GM10266 (cell line): Measurements from ENCODE around the gene DCAF12L1.

Experiments
- DNase-seq: peaks from one replicate; pipeline ENCODE4 v3.0.0; 2012; ENCODE audit errors: extremely low spot score
- TF ChIP-seq, protein P1 (sequence below): IDR thresholded peaks from 2 replicates; pipeline ENCODE4 v1.5.1; 2012; ENCODE audit warnings: mild to moderate bottlenecking, low read depth; ENCODE audit not compliant: control insufficient read depth, insufficient read depth; ENCODE audit errors: missing control alignments

The DCAF12L1 gene

GRCh38 chrX:126509923-126510322, 42.7 kb downstream of the DCAF12L1 start:
- no peak for DNase-seq
- TF ChIP-seq, protein P1, sequence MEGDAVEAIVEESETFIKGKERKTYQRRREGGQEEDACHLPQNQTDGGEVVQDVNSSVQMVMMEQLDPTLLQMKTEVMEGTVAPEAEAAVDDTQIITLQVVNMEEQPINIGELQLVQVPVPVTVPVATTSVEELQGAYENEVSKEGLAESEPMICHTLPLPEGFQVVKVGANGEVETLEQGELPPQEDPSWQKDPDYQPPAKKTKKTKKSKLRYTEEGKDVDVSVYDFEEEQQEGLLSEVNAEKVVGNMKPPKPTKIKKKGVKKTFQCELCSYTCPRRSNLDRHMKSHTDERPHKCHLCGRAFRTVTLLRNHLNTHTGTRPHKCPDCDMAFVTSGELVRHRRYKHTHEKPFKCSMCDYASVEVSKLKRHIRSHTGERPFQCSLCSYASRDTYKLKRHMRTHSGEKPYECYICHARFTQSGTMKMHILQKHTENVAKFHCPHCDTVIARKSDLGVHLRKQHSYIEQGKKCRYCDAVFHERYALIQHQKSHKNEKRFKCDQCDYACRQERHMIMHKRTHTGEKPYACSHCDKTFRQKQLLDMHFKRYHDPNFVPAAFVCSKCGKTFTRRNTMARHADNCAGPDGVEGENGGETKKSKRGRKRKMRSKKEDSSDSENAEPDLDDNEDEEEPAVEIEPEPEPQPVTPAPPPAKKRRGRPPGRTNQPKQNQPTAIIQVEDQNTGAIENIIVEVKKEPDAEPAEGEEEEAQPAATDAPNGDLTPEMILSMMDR: no peak
